PC-3 (cell line): ENCODE data around the gene RMDN3. TPM values are rescaled to one million over a fixed set of nuclear protein-coding genes. Genes with fewer than 3 reads are reported as not detected.

Source experiments
- ATAC-seq: fragments of 200-7000 bp; cut with Tn5 transposase; 2 replicates; pipeline ENCODE4 v1.9.1; 2020; ENCODE audit warnings: mild to moderate bottlenecking, moderate library complexity
- BruUV-seq: library from RNA; stranded (reverse); fragments of 400-500 nt; replicated peaks from 2 replicates; lab custom pipeline; 2021; lab: Mats Ljungman, UMichigan
- CTCF ChIA-PET: fragments of 300-600 bp; sonication (Branson Sonifier 250); formaldehyde crosslinking; loops from one replicate; lab custom pipeline; 2022; ENCODE audit warnings: antibody characterized with exemption; lab: Charles Lee
- POLR2A ChIA-PET: fragments of 300-600 bp; sonication (Branson Sonifier 250); formaldehyde crosslinking; loops from one replicate; lab custom pipeline; 2022; ENCODE audit warnings: antibody characterized with exemption; ENCODE audit not compliant: unreplicated experiment; lab: Charles Lee
- DNase-seq: peaks from one replicate; pipeline ENCODE4 v3.0.0-alpha.2; 2015
- H2AFZ ChIP-seq: fragments of 300-600 bp; sonication (generic); 2 replicates; pipeline ENCODE4 v1.6.0; 2016; ENCODE audit warnings: antibody characterized with exemption, low read length
- H3F3A ChIP-seq: fragments of 300-600 bp; sonication (generic); one replicate; pipeline ENCODE4 v1.6.0; 2017; ENCODE audit warnings: antibody characterized with exemption, low read length, control low read depth, mild to moderate bottlenecking; ENCODE audit not compliant: unreplicated experiment
- H3K27ac ChIP-seq: fragments of 300-600 bp; sonication (generic); 2 replicates; pipeline ENCODE4 v1.5.1; 2016; ENCODE audit warnings: mild to moderate bottlenecking, low read length
- H3K27me3 ChIP-seq: fragments of 300-600 bp; sonication (generic); 2 replicates; pipeline ENCODE4 v1.6.1; 2016; ENCODE audit warnings: low read length, mixed read lengths
- H3K36me3 ChIP-seq: fragments of 300-600 bp; sonication (generic); 2 replicates; pipeline ENCODE4 v1.6.1; 2016; ENCODE audit warnings: low read depth, mixed run types, low read length, mixed read lengths
- H3K4me1 ChIP-seq: fragments of 300-600 bp; sonication (generic); 2 replicates; pipeline ENCODE4 v1.5.1; 2016; ENCODE audit warnings: low read length; ENCODE audit not compliant: insufficient read depth
- H3K4me2 ChIP-seq: fragments of 300-600 bp; sonication (generic); 2 replicates; pipeline ENCODE4 v1.6.0; 2016; ENCODE audit warnings: low read length
- H3K4me3 ChIP-seq: fragments of 300-600 bp; sonication (generic); 2 replicates; pipeline ENCODE4 v1.5.1; 2016; ENCODE audit warnings: mild to moderate bottlenecking, low read length, mixed read lengths
- H3K79me2 ChIP-seq: fragments of 300-600 bp; sonication (generic); 2 replicates; pipeline ENCODE4 v1.6.1; 2017; ENCODE audit warnings: low read length, mixed read lengths
- H3K9ac ChIP-seq: fragments of 300-600 bp; sonication (generic); 2 replicates; pipeline ENCODE4 v1.6.0; 2016; ENCODE audit warnings: mild to moderate bottlenecking, low read length
- H3K9me2 ChIP-seq: fragments of 300-600 bp; sonication (generic); replicated peaks from 2 replicates; pipeline ENCODE4 v1.6.1; 2016; ENCODE audit warnings: mixed run types, low read length, mixed read lengths
- H3K9me3 ChIP-seq: fragments of 300-600 bp; sonication (generic); 2 replicates; pipeline ENCODE4 v1.6.1; 2016; ENCODE audit warnings: low read length, mixed read lengths
- H4K20me1 ChIP-seq: fragments of 300-600 bp; sonication (generic); 2 replicates; pipeline ENCODE4 v1.6.1; 2016; ENCODE audit warnings: low read length, mixed read lengths
- CTCF ChIP-seq: fragments of 300-600 bp; sonication (generic); conservative IDR thresholded peaks from 2 replicates; pipeline ENCODE4 v1.5.1; 2017; ENCODE audit warnings: antibody characterized with exemption, low read depth, mild to moderate bottlenecking, low read length
- EZH2 ChIP-seq: fragments of 300-600 bp; sonication (generic); IDR thresholded peaks from one replicate; pipeline ENCODE4 v1.6.1; 2017; ENCODE audit warnings: antibody characterized with exemption, mild to moderate bottlenecking, low read length; ENCODE audit not compliant: unreplicated experiment
- EZH2phosphoT487 ChIP-seq: fragments of 300-600 bp; sonication (generic); IDR thresholded peaks from 2 replicates; pipeline ENCODE4 v1.6.1; 2018; ENCODE audit warnings: mild to moderate bottlenecking, antibody characterized with exemption, low read length, borderline replicate concordance
- intact Hi-C: fragments of 100-400 bp; cut with micrococcal nuclease; formaldehyde crosslinking; loops from 2 replicates; pipeline ENCODE4 v1.9.0; 2023
- total RNA-seq: library from RNA; depleted of rRNA; stranded (reverse); fragments of >200 nt; gene quantifications from 2 replicates; pipeline ENCODE4 v1.2.3, GENCODE V29; 2014

Gene RMDN3
- total RNA-seq, 1 experiment from 2014 or later: 21.4 TPM

DNA sequence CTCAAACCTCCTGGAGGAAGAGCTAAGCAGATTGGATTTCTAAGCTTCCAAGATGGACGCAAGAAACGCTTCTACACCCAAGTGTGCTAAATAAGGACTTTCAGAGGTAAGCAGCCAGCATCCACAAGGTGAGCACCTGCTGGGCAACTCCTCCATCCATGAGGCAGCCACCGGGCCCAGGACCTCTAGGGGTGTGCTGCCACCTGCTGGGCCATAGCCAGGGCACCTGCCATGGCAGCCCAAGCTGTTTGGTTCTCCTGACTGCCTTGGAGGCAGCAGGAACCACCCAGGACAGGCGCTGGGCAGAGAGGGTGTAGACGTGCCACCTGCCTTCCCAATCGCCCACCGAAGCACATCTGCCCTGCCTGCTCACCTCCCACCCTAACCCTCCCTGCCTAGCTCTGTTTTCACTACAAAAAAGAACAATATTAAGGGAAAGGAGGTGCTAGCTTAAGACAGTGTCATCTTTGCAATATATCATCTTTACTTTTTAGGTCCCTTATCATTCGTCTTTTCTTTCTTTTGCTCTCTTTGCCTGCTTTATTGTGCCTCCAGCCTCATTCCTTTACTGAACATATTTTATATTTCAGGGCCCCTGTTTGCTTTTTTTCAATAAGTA, 27.7 kb upstream of the RMDN3 start:
- Histone ChIP-seq H3K9me2 (no peaks in the 10 kb centered on the region), H4K20me1 (no peaks in the 10 kb centered on the region), H3K4me2 (no peak overlapping the region), H3K27ac (no peak overlapping the region), H3K9ac (no peak overlapping the region), H3K36me3 (no peaks in the 10 kb centered on the region), H3F3A (peaks cover 7% of the 10 kb centered on the region), H3K4me3 (no peak overlapping the region), H3K79me2 (peaks cover 35% of the 10 kb centered on the region), H3K27me3 (no peaks in the 10 kb centered on the region), H3K4me1 (peaks cover 28% of the 10 kb centered on the region), H2AFZ (0 out of 2 replicates have a peak overlapping the region, but pooled peaks have one; percentile 3), H3K9me3 (no peaks in the 10 kb centered on the region)
- peak; percentile 90 for DNase-seq
- TF ChIP-seq EZH2 (no peak), CTCF (peak; percentile 93)
- no TSS peak for BruUV-seq
- peak; percentile 90 for ATAC-seq
- ChIA-PET POLR2A (no interaction called here), CTCF (interaction anchor here (0.5 to 1.7 kb wide), 6 partner anchors 19 to 215 kb away, joined by 3 to 22 read pairs (median 4); partner anchors contain the start of gene GCHFR)
- intact Hi-C loops: loop anchor here (1.0 to 2.0 kb wide), 3 partner anchors 36 to 104 kb away; no protein-coding TSS in a partner anchor

- Histone ChIP-seq H3K79me2 (no peaks in the 10 kb centered on the region), H2AFZ (no peak overlapping the region), H4K20me1 (no peaks in the 10 kb centered on the region), H3F3A (no peaks in the 10 kb centered on the region), H3K9me2 (no peaks in the 10 kb centered on the region), H3K4me2 (peak overlapping the region; percentile 48), H3K9ac (peak overlapping the region; percentile 29; the same call in 1 of the 2 replicates), H3K36me3 (peaks cover 18% of the 10 kb centered on the region), H3K27ac (peak overlapping the region; percentile 66), H3K9me3 (no peaks in the 10 kb centered on the region), H3K4me1 (peaks cover 17% of the 10 kb centered on the region), H3K27me3 (no peaks in the 10 kb centered on the region), H3K4me3 (no peak overlapping the region)
- no TSS peak for BruUV-seq
- ChIA-PET POLR2A (interaction anchor here (0.5 to 1.0 kb wide), 5 partner anchors 9 to 260 kb away, joined by 3 to 4 read pairs (median 3); partner anchors contain the start of gene RAD51), CTCF (interaction anchor here (0.5 to 1.2 kb wide), 10 partner anchors 8 to 335 kb away, joined by 3 to 14 read pairs (median 5); partner anchors contain the start of genes GCHFR and VPS18)
- TF ChIP-seq EZH2: no peak
- TF ChIP-seq CTCF: no peak
- TF ChIP-seq EZH2phosphoT487: no peak
- ATAC-seq: peak; percentile 100
- DNase-seq: peak; percentile 93
- intact Hi-C loops: no loop called here
These were observed 21.6 kb upstream of the RMDN3 start for GRCh38 chr15:40776537-40777141.
